Keratinocyte (primary cell): ENCODE data around the gene LIPT2.

Experiments used
- CTCF ChIP-seq, 3 experiments: IDR thresholded peaks in 1 of 3; conservative IDR thresholded peaks in 1 of 3; optimal IDR thresholded peaks in 1 of 3; 2 replicates in 2 of 3; 3 replicates in 1 of 3; pipeline versions ENCODE3 to v1.5.1; 2011; ENCODE audit warnings: low read length in 3 of 3, mild to moderate bottlenecking in 3 of 3, moderate library complexity in 2 of 3, control low read depth in 1 of 3, inconsistent platforms in 1 of 3; ENCODE audit not compliant: insufficient read depth in 2 of 3; ENCODE audit errors: extremely low read depth in 1 of 3
- EZH2 ChIP-seq: IDR thresholded peaks from one replicate; pipeline ENCODE4 v1.6.1; 2012; ENCODE audit warnings: inconsistent platforms, mild to moderate bottlenecking, low read length, moderate library complexity

GRCh38 chr11:74459584-74459983 is 33.9 kb downstream of the LIPT2 start:
- TF ChIP-seq CTCF (optimal IDR thresholded peaks at IDR 0.05 in 1 of 3, IDR thresholded peaks at IDR 0.05 in 1 of 3, conservative IDR thresholded peaks at IDR 0.05 in 1 of 3; ENCODE audit: extremely low read depth in 1 of 3, insufficient read depth in 2 of 3, low read length in 3 of 3) (no peak), EZH2 (no peak)
